PC-3 (cell line): Measurements from ENCODE around the gene ARFGAP3. TPM values are rescaled to one million over a fixed set of nuclear protein-coding genes. Genes with fewer than 3 reads are reported as not detected.

Source experiments
- ATAC-seq: fragments of 200-7000 bp; cut with Tn5 transposase; 2 replicates; pipeline ENCODE4 v1.9.1; 2020; ENCODE audit warnings: mild to moderate bottlenecking, moderate library complexity
- BruUV-seq: library from RNA; stranded (reverse); fragments of 400-500 nt; replicated peaks from 2 replicates; lab custom pipeline; 2021; lab: Mats Ljungman, UMichigan
- CTCF ChIA-PET: fragments of 300-600 bp; sonication (Branson Sonifier 250); formaldehyde crosslinking; loops from one replicate; lab custom pipeline; 2022; ENCODE audit warnings: antibody characterized with exemption; lab: Charles Lee
- POLR2A ChIA-PET: fragments of 300-600 bp; sonication (Branson Sonifier 250); formaldehyde crosslinking; loops from one replicate; lab custom pipeline; 2022; ENCODE audit warnings: antibody characterized with exemption; ENCODE audit not compliant: unreplicated experiment; lab: Charles Lee
- DNase-seq: peaks from one replicate; pipeline ENCODE4 v3.0.0-alpha.2; 2015
- H2AFZ ChIP-seq: fragments of 300-600 bp; sonication (generic); 2 replicates; pipeline ENCODE4 v1.6.0; 2016; ENCODE audit warnings: antibody characterized with exemption, low read length
- H3F3A ChIP-seq: fragments of 300-600 bp; sonication (generic); one replicate; pipeline ENCODE4 v1.6.0; 2017; ENCODE audit warnings: antibody characterized with exemption, low read length, control low read depth, mild to moderate bottlenecking; ENCODE audit not compliant: unreplicated experiment
- H3K27ac ChIP-seq: fragments of 300-600 bp; sonication (generic); 2 replicates; pipeline ENCODE4 v1.5.1; 2016; ENCODE audit warnings: mild to moderate bottlenecking, low read length
- H3K27me3 ChIP-seq: fragments of 300-600 bp; sonication (generic); 2 replicates; pipeline ENCODE4 v1.6.1; 2016; ENCODE audit warnings: low read length, mixed read lengths
- H3K36me3 ChIP-seq: fragments of 300-600 bp; sonication (generic); 2 replicates; pipeline ENCODE4 v1.6.1; 2016; ENCODE audit warnings: low read depth, mixed run types, low read length, mixed read lengths
- H3K4me1 ChIP-seq: fragments of 300-600 bp; sonication (generic); 2 replicates; pipeline ENCODE4 v1.5.1; 2016; ENCODE audit warnings: low read length; ENCODE audit not compliant: insufficient read depth
- H3K4me2 ChIP-seq: fragments of 300-600 bp; sonication (generic); 2 replicates; pipeline ENCODE4 v1.6.0; 2016; ENCODE audit warnings: low read length
- H3K4me3 ChIP-seq: fragments of 300-600 bp; sonication (generic); 2 replicates; pipeline ENCODE4 v1.5.1; 2016; ENCODE audit warnings: mild to moderate bottlenecking, low read length, mixed read lengths
- H3K79me2 ChIP-seq: fragments of 300-600 bp; sonication (generic); 2 replicates; pipeline ENCODE4 v1.6.1; 2017; ENCODE audit warnings: low read length, mixed read lengths
- H3K9ac ChIP-seq: fragments of 300-600 bp; sonication (generic); 2 replicates; pipeline ENCODE4 v1.6.0; 2016; ENCODE audit warnings: mild to moderate bottlenecking, low read length
- H3K9me2 ChIP-seq: fragments of 300-600 bp; sonication (generic); replicated peaks from 2 replicates; pipeline ENCODE4 v1.6.1; 2016; ENCODE audit warnings: mixed run types, low read length, mixed read lengths
- H3K9me3 ChIP-seq: fragments of 300-600 bp; sonication (generic); 2 replicates; pipeline ENCODE4 v1.6.1; 2016; ENCODE audit warnings: low read length, mixed read lengths
- H4K20me1 ChIP-seq: fragments of 300-600 bp; sonication (generic); 2 replicates; pipeline ENCODE4 v1.6.1; 2016; ENCODE audit warnings: low read length, mixed read lengths
- CTCF ChIP-seq: fragments of 300-600 bp; sonication (generic); conservative IDR thresholded peaks from 2 replicates; pipeline ENCODE4 v1.5.1; 2017; ENCODE audit warnings: antibody characterized with exemption, low read depth, mild to moderate bottlenecking, low read length
- EZH2 ChIP-seq: fragments of 300-600 bp; sonication (generic); IDR thresholded peaks from one replicate; pipeline ENCODE4 v1.6.1; 2017; ENCODE audit warnings: antibody characterized with exemption, mild to moderate bottlenecking, low read length; ENCODE audit not compliant: unreplicated experiment
- EZH2phosphoT487 ChIP-seq: fragments of 300-600 bp; sonication (generic); IDR thresholded peaks from 2 replicates; pipeline ENCODE4 v1.6.1; 2018; ENCODE audit warnings: mild to moderate bottlenecking, antibody characterized with exemption, low read length, borderline replicate concordance
- intact Hi-C: fragments of 100-400 bp; cut with micrococcal nuclease; formaldehyde crosslinking; loops from 2 replicates; pipeline ENCODE4 v1.9.0; 2023
- total RNA-seq: library from RNA; depleted of rRNA; stranded (reverse); fragments of >200 nt; gene quantifications from 2 replicates; pipeline ENCODE4 v1.2.3, GENCODE V29; 2014

The ARFGAP3 gene
- total RNA-seq, 1 experiment from 2014 or later: 19.2 TPM

DNA sequence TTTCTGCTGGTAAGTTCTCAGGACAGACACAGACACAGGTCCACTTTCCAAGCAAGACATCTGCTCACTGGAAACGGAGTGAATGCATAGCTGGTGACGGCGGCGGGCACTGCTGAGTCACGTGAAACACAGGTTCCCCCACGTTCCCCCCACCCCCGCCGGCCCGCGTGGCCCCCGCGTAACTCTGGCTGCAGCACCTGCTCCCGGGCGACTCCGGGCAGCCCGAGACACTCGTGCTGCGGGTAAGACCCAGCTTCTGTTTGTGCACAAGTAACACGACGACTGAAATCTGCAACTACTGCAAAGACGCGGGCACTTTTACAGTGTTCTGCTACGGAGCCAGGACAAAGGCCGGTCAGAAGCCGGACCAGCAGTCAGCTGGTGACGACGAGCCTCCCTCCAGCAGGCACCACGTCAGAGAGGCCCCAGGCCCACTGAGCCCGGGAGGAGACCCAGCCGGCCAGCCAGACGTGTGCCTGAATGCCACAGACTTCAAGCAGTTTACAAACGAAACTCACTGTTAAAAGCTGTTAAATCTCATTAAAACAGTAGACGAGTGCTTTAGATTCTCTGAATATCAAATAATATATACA, 12.9 kb upstream of the ARFGAP3 start:
- ATAC-seq: no peak
- Histone ChIP-seq H3K4me3 (no peak overlapping the region), H4K20me1 (no peaks in the 10 kb centered on the region), H3K79me2 (no peaks in the 10 kb centered on the region), H3K27ac (no peak overlapping the region), H3K9me2 (no peaks in the 10 kb centered on the region), H3K9ac (no peak overlapping the region), H3K9me3 (no peaks in the 10 kb centered on the region), H2AFZ (no peak overlapping the region), H3K27me3 (no peaks in the 10 kb centered on the region), H3K4me2 (no peak overlapping the region), H3K36me3 (no peaks in the 10 kb centered on the region; the same call in 1 of the 2 replicates), H3F3A (no peaks in the 10 kb centered on the region), H3K4me1 (peaks cover 5% of the 10 kb centered on the region; the same call in 1 of the 2 replicates)
- ChIA-PET POLR2A (no interaction called here), CTCF (no interaction called here)
- no peak for TF ChIP-seq EZH2phosphoT487
- no peak for TF ChIP-seq EZH2
- TF ChIP-seq CTCF: no peak
- TSS peak; percentile 16 for BruUV-seq
- intact Hi-C loops: loop anchor here (10.0 kb wide), 1 partner anchor 225 kb away; no protein-coding TSS in a partner anchor
- DNase-seq: no peak

GRCh38 chr22:42869463-42869862, 12.4 kb upstream of the ARFGAP3 start:
- CTCF ChIA-PET: no interaction called here
- Histone ChIP-seq H3K79me2 (no peaks in the 10 kb centered on the region), H3K4me2 (no peak overlapping the region)

More at GRCh38 chr22:42869463-42869862, 12.4 kb upstream of the ARFGAP3 start:
- intact Hi-C loops: loop anchor here (10.0 kb wide), 1 partner anchor 225 kb away; no protein-coding TSS in a partner anchor
- TF ChIP-seq CTCF: no peak
- no peak for TF ChIP-seq EZH2phosphoT487
- no peak for TF ChIP-seq EZH2
- H3K27ac ChIP-seq: no peak overlapping the region
- no peak overlapping the region for H2AFZ ChIP-seq
- no peaks in the 10 kb centered on the region for H3K9me3 ChIP-seq
- ATAC-seq (no peak), DNase-seq (no peak)
- H3K4me1 ChIP-seq: peaks cover 5% of the 10 kb centered on the region; the same call in 1 of the 2 replicates
- BruUV-seq: no TSS peak
- H3K4me3 ChIP-seq: no peak overlapping the region
- no peaks in the 10 kb centered on the region for H4K20me1 ChIP-seq
- no peak overlapping the region for H3K9ac ChIP-seq
- no peaks in the 10 kb centered on the region; the same call in 1 of the 2 replicates for H3K36me3 ChIP-seq
- H3K9me2 ChIP-seq: no peaks in the 10 kb centered on the region
- H3F3A ChIP-seq: no peaks in the 10 kb centered on the region
- H3K27me3 ChIP-seq: no peaks in the 10 kb centered on the region
- POLR2A ChIA-PET: interaction anchor here (0.5 kb wide), 1 partner anchor 122 kb away, joined by 3 read pairs; no protein-coding TSS in a partner anchor
